ENCODE measurements around the gene ZNF724.

DNA sequence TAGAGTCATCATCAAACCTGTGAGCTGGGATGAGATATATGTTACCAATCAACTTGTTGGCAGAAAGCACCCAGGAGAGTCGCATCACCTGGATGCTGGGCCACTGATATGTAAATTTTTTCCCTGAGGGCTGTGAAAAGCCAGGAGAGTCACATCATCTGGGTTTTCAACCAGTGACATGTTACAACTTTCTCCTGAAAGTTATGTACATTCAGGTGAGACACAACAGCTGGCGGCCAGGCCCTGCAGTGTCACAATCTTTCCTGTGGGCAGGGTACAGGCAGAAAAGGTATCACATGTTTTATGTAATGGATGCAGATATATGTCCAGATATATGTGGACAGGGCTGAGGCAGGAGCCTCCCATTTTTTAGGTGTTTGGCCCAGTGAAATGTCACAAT is 13.2 kb upstream of the ZNF724 start:
- TF ChIP-seq, protein P1, sequence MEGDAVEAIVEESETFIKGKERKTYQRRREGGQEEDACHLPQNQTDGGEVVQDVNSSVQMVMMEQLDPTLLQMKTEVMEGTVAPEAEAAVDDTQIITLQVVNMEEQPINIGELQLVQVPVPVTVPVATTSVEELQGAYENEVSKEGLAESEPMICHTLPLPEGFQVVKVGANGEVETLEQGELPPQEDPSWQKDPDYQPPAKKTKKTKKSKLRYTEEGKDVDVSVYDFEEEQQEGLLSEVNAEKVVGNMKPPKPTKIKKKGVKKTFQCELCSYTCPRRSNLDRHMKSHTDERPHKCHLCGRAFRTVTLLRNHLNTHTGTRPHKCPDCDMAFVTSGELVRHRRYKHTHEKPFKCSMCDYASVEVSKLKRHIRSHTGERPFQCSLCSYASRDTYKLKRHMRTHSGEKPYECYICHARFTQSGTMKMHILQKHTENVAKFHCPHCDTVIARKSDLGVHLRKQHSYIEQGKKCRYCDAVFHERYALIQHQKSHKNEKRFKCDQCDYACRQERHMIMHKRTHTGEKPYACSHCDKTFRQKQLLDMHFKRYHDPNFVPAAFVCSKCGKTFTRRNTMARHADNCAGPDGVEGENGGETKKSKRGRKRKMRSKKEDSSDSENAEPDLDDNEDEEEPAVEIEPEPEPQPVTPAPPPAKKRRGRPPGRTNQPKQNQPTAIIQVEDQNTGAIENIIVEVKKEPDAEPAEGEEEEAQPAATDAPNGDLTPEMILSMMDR (IDR thresholded peaks at IDR 0.05), result no peak
- no peak for TF ChIP-seq POLR2A (IDR thresholded peaks at IDR 0.05)
